PC-9 (cell line): ENCODE data around the gene TRUB2. TPM values are rescaled to one million over a fixed set of nuclear protein-coding genes. Genes with fewer than 3 reads are reported as not detected.

Source experiments
- BruUV-seq: library from RNA; stranded (reverse); fragments of 400-500 nt; replicated peaks from 2 replicates; lab custom pipeline; 2021; lab: Mats Ljungman, UMichigan
- CTCF ChIA-PET: fragments of 300-600 bp; sonication (Branson Sonifier 250); formaldehyde crosslinking; loops from one replicate; lab custom pipeline; 2022; ENCODE audit warnings: antibody characterized with exemption; lab: Charles Lee
- POLR2A ChIA-PET: fragments of 300-600 bp; sonication (Branson Sonifier 250); formaldehyde crosslinking; loops from one replicate; lab custom pipeline; 2022; ENCODE audit warnings: antibody characterized with exemption; ENCODE audit not compliant: unreplicated experiment; lab: Charles Lee
- DNase-seq, 2 experiments: peaks; one replicate each; pipeline versions ENCODE4 v3.0.0 to v3.0.0-alpha.2; 2015 to 2022; ENCODE audit warnings: mixed read lengths in 1 of 2
- H2AFZ ChIP-seq: fragments of 200-600 bp; sonication (generic); 2 replicates; pipeline ENCODE4 v1.8.1; 2017; ENCODE audit warnings: antibody characterized with exemption
- H3F3A ChIP-seq: fragments of 200-600 bp; sonication (generic); 2 replicates; pipeline ENCODE4 v1.8.1; 2017; ENCODE audit warnings: antibody characterized with exemption, mild to moderate bottlenecking, low read depth; ENCODE audit not compliant: insufficient read depth
- H3K27ac ChIP-seq: fragments of 200-600 bp; sonication (generic); 2 replicates; pipeline ENCODE4 v1.6.1; 2016; ENCODE audit warnings: mixed run types
- H3K27me3 ChIP-seq: fragments of 200-600 bp; sonication (generic); 2 replicates; pipeline ENCODE4 v1.6.1; 2016; ENCODE audit warnings: low read depth, mixed run types; ENCODE audit not compliant: insufficient read depth
- H3K36me3 ChIP-seq: fragments of 200-600 bp; sonication (generic); 2 replicates; pipeline ENCODE4 v1.6.1; 2016; ENCODE audit warnings: low read depth, mixed run types
- H3K4me1 ChIP-seq: fragments of 200-600 bp; sonication (generic); replicated peaks from 2 replicates; pipeline ENCODE4 v1.6.1; 2016; ENCODE audit warnings: mixed run types; ENCODE audit not compliant: insufficient read depth
- H3K4me2 ChIP-seq: fragments of 200-600 bp; sonication (generic); 2 replicates; pipeline ENCODE4 v1.6.1; 2017; ENCODE audit warnings: mixed run types
- H3K4me3 ChIP-seq: fragments of 200-600 bp; sonication (generic); 2 replicates; pipeline ENCODE4 v1.6.1; 2016; ENCODE audit warnings: mixed run types
- H3K79me2 ChIP-seq: fragments of 200-600 bp; sonication (generic); 2 replicates; pipeline ENCODE4 v1.6.1; 2017; ENCODE audit warnings: low read depth, mixed run types
- H3K9me2 ChIP-seq: fragments of 200-600 bp; sonication (generic); 2 replicates; pipeline ENCODE4 v1.8.1; 2017; ENCODE audit warnings: mild to moderate bottlenecking; ENCODE audit not compliant: insufficient read depth
- H3K9me3 ChIP-seq: fragments of 200-600 bp; sonication (generic); 2 replicates; pipeline ENCODE4 v1.8.1; 2016; ENCODE audit warnings: low read depth; ENCODE audit not compliant: insufficient read depth
- H4K20me1 ChIP-seq: fragments of 200-600 bp; sonication (generic); 2 replicates; pipeline ENCODE4 v1.8.1; 2017; ENCODE audit not compliant: insufficient read depth
- EZH2 ChIP-seq: fragments of 200-600 bp; sonication (generic); IDR thresholded peaks from 2 replicates; pipeline ENCODE4 v1.8.0; 2017; ENCODE audit warnings: antibody characterized with exemption, low read depth
- intact Hi-C: fragments of 100-400 bp; cut with micrococcal nuclease; formaldehyde crosslinking; loops from one replicate; pipeline ENCODE4 v1.10.0; 2022; ENCODE audit not compliant: unreplicated experiment
- total RNA-seq: library from RNA; stranded (reverse); gene quantifications from 2 replicates; pipeline ENCODE4 v1.2.3, GENCODE V29; 2021
- TF ChIP-seq, protein P1 (sequence below): fragments of 200-600 bp; sonication (generic); conservative IDR thresholded peaks from 2 replicates; pipeline ENCODE4 v1.6.1; 2017; ENCODE audit warnings: mixed run types, antibody characterized with exemption, mild to moderate bottlenecking, moderate library complexity

Gene TRUB2
- total RNA-seq, 1 experiment from 2014 or later: 62.1 TPM

DNA sequence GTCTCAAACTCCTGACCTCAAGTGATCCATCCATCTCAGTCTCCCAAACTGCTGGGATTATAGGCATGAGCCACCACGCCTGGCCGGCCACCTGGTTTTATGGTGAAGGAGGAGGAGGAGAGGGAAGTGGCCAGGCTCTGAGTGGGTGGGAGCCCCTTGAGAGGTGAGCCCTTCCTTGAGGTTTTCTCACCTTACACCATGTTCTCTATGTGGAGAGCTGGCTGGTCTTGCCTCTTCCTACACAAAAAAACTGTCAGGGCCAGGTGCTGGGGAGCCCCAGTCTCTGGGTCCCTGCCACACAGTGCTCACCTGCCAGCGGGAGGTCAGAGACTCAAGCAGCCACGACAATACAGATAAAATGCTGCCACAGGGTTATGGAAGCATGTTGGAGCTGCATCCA, 28.1 kb downstream of the TRUB2 start:
- no peaks in the 10 kb centered on the region for H3K27me3 ChIP-seq
- H3K36me3 ChIP-seq: no peaks in the 10 kb centered on the region
- H3K9me2 ChIP-seq: no peaks in the 10 kb centered on the region
- no TSS peak for BruUV-seq
- no peak overlapping the region for H3K4me2 ChIP-seq
- peaks cover 6% of the 10 kb centered on the region for H3K79me2 ChIP-seq
- no peak for DNase-seq
- peaks cover 41% of the 10 kb centered on the region for H3K4me1 ChIP-seq
- intact Hi-C loops: loop anchor here (2.0 kb wide), 1 partner anchor 211 kb away; the partner anchor contains the start of gene GLE1
- TF ChIP-seq, protein P1, sequence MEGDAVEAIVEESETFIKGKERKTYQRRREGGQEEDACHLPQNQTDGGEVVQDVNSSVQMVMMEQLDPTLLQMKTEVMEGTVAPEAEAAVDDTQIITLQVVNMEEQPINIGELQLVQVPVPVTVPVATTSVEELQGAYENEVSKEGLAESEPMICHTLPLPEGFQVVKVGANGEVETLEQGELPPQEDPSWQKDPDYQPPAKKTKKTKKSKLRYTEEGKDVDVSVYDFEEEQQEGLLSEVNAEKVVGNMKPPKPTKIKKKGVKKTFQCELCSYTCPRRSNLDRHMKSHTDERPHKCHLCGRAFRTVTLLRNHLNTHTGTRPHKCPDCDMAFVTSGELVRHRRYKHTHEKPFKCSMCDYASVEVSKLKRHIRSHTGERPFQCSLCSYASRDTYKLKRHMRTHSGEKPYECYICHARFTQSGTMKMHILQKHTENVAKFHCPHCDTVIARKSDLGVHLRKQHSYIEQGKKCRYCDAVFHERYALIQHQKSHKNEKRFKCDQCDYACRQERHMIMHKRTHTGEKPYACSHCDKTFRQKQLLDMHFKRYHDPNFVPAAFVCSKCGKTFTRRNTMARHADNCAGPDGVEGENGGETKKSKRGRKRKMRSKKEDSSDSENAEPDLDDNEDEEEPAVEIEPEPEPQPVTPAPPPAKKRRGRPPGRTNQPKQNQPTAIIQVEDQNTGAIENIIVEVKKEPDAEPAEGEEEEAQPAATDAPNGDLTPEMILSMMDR: no peak
- no peak overlapping the region for H3K4me3 ChIP-seq
- CTCF ChIA-PET: interaction anchor here (1.7 kb wide), 1 partner anchor 125 kb away, joined by 5 read pairs; no protein-coding TSS in a partner anchor
- no peaks in the 10 kb centered on the region for H3K9me3 ChIP-seq
- POLR2A ChIA-PET: interaction anchor here (0.6 kb wide), 2 partner anchors 330 to 1731 kb away, joined by 6 to 27 read pairs; no protein-coding TSS in a partner anchor
- no peak overlapping the region for H2AFZ ChIP-seq
- H3F3A ChIP-seq: peaks cover 41% of the 10 kb centered on the region
- H4K20me1 ChIP-seq: no peaks in the 10 kb centered on the region
- H3K27ac ChIP-seq: no peak overlapping the region

DNA sequence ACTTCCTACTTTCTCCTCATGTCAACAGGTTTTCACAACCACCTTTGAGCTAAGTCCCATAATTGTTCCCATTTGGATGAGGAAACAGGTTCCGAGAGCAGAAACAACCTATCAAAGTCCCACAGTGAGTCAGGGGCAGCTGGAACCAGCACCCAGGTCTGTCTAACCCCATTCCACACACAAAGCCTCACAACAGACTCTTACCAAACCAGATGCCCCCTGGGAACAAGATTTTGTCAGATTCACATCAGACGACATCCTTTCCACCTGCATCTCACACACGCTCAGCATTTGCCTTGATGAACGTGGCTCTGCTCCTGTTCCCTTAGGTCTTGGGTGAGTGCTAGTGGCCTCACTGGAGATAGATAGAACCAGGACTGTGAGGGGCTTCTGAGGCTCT, 29.2 kb downstream of the TRUB2 start:
- no peak overlapping the region for H3K27ac ChIP-seq
- no TSS peak for BruUV-seq
- intact Hi-C loops: no loop called here
- no peaks in the 10 kb centered on the region for H3K9me3 ChIP-seq
- H3K4me3 ChIP-seq: no peak overlapping the region
- CTCF ChIA-PET: interaction anchor here (0.8 kb wide), 1 partner anchor 48 kb away, joined by 3 read pairs; no protein-coding TSS in a partner anchor
- H3K27me3 ChIP-seq: no peaks in the 10 kb centered on the region
- no peaks in the 10 kb centered on the region for H4K20me1 ChIP-seq
- H3K79me2 ChIP-seq: peaks cover 6% of the 10 kb centered on the region
- H3K9me2 ChIP-seq: no peaks in the 10 kb centered on the region
- POLR2A ChIA-PET: interaction anchor here (0.6 kb wide), 1 partner anchor 448 kb away, joined by 7 read pairs; no protein-coding TSS in a partner anchor
- H3K36me3 ChIP-seq: no peaks in the 10 kb centered on the region
- no peak overlapping the region for H3K4me2 ChIP-seq
- H2AFZ ChIP-seq: no peak overlapping the region
- peaks cover 30% of the 10 kb centered on the region; the same call in 1 of the 2 replicates for H3F3A ChIP-seq
- DNase-seq: no peak
- peaks cover 31% of the 10 kb centered on the region for H3K4me1 ChIP-seq
- TF ChIP-seq, protein P1: no peak
- no peak for TF ChIP-seq EZH2

- H3K79me2 ChIP-seq: peaks cover 2% of the 10 kb centered on the region
- no peak overlapping the region for H3K4me3 ChIP-seq
- H3K36me3 ChIP-seq: no peaks in the 10 kb centered on the region
- no peaks in the 10 kb centered on the region for H3K9me3 ChIP-seq
- intact Hi-C loops: no loop called here
- ChIA-PET POLR2A (interaction anchor here (0.5 to 0.8 kb wide), 2 partner anchors 21 to 70 kb away, joined by 3 to 12 read pairs; no protein-coding TSS in a partner anchor), CTCF (interaction anchor here (0.6 to 0.9 kb wide), 2 partner anchors 49 to 135 kb away, joined by 3 read pairs; no protein-coding TSS in a partner anchor)
- no peak for DNase-seq
- TF ChIP-seq, protein P1: no peak
- TF ChIP-seq EZH2: no peak
- no peak overlapping the region for H3K27ac ChIP-seq
- no peaks in the 10 kb centered on the region for H3K27me3 ChIP-seq
- H4K20me1 ChIP-seq: no peaks in the 10 kb centered on the region
- peaks cover 19% of the 10 kb centered on the region; the same call in 1 of the 2 replicates for H3F3A ChIP-seq
- no TSS peak for BruUV-seq
- peaks cover 20% of the 10 kb centered on the region for H3K4me1 ChIP-seq
- no peak overlapping the region for H3K4me2 ChIP-seq
- H3K9me2 ChIP-seq: no peaks in the 10 kb centered on the region
- H2AFZ ChIP-seq: no peak overlapping the region
These were observed 30.2 kb downstream of the TRUB2 start for GRCh38 chr9:128292009-128292408.
